ENCODE data around the gene MYH11.

DNA sequence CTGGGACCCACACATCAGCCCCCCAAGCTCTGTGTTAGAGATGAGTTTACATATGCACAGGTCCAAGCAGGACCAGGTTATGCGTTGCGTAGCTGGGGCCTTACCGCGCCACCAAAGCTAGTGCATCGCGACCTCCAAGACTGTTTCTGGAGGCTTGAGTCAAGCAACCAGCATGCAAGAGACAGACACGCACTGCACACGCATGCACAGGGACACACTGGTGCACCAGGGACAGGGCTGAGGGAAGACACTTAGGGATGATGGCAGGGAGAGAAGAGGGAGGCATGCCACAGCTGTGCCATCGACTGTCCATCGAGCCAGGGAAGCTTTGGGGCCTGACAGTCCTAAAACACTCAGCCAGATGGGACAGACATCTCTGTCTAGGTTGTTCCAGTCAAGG is 72.8 kb downstream of the MYH11 start:
- TF ChIP-seq POLR2A (IDR thresholded peaks at IDR 0.05; ENCODE audit: low read length) (no peak), GATA1 (IDR thresholded peaks at IDR 0.05; ENCODE audit: low read depth, low read length) (no peak)
